Activated T-helper 9 cell treated with anti-CD3 and anti-CD28 coated beads, Interleukin-2, amount 50 U/mL, for 16 hours (primary cell): ENCODE data around the gene COBLL1.
"Not testable (repeated sequence)": the region's sequence is repeated elsewhere in the genome, so short reads cannot be mapped to it uniquely, and the experiment has no call there.

Experiments used
- DNase-seq: peaks from one replicate; pipeline ENCODE4 v3.0.0-alpha.2; 2020; ENCODE audit warnings: low read depth

COBLL1 gene

GRCh38 chr2:164859906-164860693 lies 18.5 kb upstream of the COBLL1 start:
- DNase-seq: not testable (repeated sequence)

GRCh38 chr2:164859251-164859818 lies 17.7 kb upstream of the COBLL1 start:
- no peak for DNase-seq

GRCh38 chr2:164852086-164852485 lies 10.5 kb upstream of the COBLL1 start:
- DNase-seq: no peak

GRCh38 chr2:164850235-164850634 lies 8.6 kb upstream of the COBLL1 start:
- DNase-seq: no peak

- no peak for DNase-seq
Measured at GRCh38 chr2:164849506-164849905, 7.9 kb upstream of the COBLL1 start.

- no peak for DNase-seq
Measured at GRCh38 chr2:164847981-164848741, 6.5 kb upstream of the COBLL1 start.

- DNase-seq: no peak
Measured at GRCh38 chr2:164847291-164847690, 5.7 kb upstream of the COBLL1 start.

- no peak for DNase-seq
Measured at GRCh38 chr2:164846276-164846675, 4.7 kb upstream of the COBLL1 start.

- DNase-seq: no peak
Measured at GRCh38 chr2:164843346-164843911, 1.8 kb upstream of the COBLL1 start.

- no peak for DNase-seq
Measured at GRCh38 chr2:164842624-164842966, 972 bp upstream of the COBLL1 start.

- no peak for DNase-seq
Measured at GRCh38 chr2:164840930-164841718, 499 bp downstream of the COBLL1 start.

GRCh38 chr2:164840458-164840929 lies 1.1 kb downstream of the COBLL1 start:
- DNase-seq: no peak

GRCh38 chr2:164839914-164840457 lies 1.6 kb downstream of the COBLL1 start:
- DNase-seq: no peak

GRCh38 chr2:164837807-164838206 lies 3.8 kb downstream of the COBLL1 start:
- no peak for DNase-seq

GRCh38 chr2:164836907-164837306 lies 4.7 kb downstream of the COBLL1 start:
- no peak for DNase-seq

- DNase-seq: no peak
Measured at GRCh38 chr2:164835302-164835701, 6.3 kb downstream of the COBLL1 start.

GRCh38 chr2:164831887-164832286 lies 9.7 kb downstream of the COBLL1 start:
- no peak for DNase-seq

- DNase-seq: no peak
Measured at GRCh38 chr2:164831180-164831579, 10.4 kb downstream of the COBLL1 start.

GRCh38 chr2:164826293-164827243 lies 15.1 kb downstream of the COBLL1 start:
- no peak for DNase-seq

GRCh38 chr2:164824872-164825271 lies 16.8 kb downstream of the COBLL1 start:
- DNase-seq: no peak
